Inferior parietal cortex (tissue), 1 donor: ENCODE measurements around the gene CTNNAL1.
"Not testable (repeated sequence)": the region's sequence is repeated elsewhere in the genome, so short reads cannot be mapped to it uniquely, and the experiment has no call there.

Source experiments
- DNase-seq: peaks from one replicate; pipeline ENCODE4 v3.0.0-alpha.2; 2016; ENCODE audit errors: extremely low spot score

Gene CTNNAL1

DNA sequence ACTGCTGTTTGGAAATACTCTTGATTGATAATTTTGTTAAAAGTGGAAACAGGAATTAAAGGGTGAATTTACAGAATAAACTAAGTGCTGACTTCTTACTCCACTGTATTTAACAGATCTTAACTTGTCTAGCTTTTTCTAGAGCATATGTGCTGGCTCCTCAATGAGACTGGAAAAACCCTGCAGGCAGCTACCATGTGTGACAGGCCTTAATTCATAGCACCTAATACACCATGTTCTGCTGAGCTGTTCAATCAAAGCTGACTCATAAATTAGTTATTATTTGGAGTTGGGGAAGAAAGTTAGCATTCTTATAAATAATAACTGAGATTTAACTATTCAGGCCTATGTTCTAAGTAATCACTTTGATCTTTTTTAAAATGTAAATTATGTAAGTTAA, 29.4 kb downstream of the CTNNAL1 start:
- DNase-seq: no peak

DNA sequence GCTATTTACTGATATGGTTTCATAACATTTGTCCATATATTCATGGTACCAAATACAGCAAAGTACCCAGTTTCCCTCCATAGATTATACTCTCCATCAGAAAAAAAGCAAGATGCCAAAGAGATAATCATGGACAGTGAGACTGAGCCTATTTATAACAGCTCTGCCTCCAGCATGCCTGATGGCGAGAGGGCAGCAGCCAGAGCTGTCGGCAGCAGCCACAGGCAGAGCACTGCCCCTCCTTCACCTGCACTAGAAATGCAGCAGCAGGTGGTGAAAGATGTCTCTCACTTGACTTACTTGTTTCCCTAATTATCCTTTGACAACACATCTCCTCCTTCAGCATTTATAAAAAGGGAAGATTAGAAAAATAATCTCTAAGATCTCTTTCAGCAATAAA, 32.4 kb downstream of the CTNNAL1 start:
- no peak for DNase-seq

DNA sequence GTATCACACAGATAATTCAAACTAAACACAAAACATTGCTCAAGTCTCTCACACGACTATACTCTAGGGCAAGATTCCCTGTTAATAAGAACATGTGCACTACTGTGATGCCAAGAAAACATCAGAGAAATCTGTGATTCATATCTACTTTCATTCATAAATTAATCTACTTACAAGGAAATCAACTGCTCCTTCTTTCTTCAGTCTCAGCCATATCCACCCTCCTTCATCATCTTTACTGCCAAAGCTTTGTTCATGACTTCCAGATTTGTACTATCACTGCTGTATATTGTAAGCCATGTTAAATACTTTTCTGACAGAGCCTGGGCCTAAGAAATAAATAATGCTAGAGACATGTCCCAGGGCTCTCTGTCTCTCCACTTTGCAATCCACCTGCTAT, 35.1 kb downstream of the CTNNAL1 start:
- DNase-seq: no peak

DNA sequence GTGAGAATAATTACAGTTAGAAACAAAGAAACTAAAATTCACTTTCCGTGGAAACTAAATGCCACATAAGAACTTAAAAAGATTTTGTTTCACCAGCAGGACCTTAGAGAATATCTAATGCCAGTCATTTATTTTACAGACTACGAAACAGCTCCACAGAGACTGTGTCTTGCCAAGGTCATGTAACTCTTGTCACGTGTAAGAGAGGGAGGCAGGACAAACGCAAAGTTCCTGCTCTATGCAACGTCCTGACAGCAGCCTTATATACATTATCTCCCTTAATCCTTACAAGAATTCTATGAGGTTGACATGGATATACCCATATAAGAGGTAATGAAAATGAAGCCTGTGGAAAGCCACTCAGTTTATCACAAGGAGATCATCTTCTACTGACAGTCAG, 39.4 kb downstream of the CTNNAL1 start:
- no peak for DNase-seq

DNA sequence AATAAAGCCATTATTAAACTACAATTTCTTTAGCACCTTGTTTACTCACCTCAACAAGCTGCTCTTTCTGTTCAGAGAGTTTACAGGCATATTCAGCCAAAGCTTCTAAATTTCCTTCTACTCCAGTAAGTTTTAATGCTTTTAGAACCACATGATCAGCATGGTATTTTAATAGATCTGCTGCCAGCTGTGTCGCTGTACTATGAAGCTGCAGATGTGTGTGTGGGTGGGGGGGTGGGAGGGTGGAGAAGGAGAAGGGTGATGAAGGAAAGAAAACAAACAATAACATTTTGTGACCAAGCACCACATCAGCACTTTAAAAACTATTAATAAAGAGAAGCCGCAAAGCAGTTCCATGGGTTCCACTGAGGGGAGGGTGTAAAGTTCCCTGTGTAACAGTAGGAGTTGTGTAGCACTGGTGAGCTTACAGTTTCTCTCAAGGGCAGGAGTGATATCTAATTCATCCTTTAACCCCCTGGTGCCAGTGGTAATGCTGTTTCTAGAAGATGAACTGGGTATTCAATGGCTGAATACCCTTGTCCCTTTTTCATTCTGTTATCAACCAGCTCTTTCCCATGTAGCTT, 40.6 kb downstream of the CTNNAL1 start:
- no peak for DNase-seq

DNA sequence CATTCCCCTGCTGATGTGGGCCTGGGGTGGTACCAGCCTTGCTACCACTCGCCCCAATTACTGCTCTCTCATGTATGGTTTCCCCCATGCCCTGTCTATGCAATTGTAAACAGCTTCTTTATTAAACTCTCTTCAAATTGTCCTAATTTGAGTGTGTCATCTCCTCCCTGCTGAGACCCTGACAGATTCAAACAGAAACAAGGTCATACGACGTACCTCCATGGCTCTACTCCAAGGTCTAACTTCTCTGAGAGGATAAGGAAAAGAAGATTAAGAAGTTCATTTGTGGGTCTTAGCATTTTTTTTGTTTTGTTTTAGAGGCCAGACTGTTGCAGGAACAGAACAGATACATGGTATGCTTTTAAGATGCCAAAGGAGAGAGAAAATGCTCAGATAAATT, 41.1 kb downstream of the CTNNAL1 start:
- DNase-seq: no peak

DNA sequence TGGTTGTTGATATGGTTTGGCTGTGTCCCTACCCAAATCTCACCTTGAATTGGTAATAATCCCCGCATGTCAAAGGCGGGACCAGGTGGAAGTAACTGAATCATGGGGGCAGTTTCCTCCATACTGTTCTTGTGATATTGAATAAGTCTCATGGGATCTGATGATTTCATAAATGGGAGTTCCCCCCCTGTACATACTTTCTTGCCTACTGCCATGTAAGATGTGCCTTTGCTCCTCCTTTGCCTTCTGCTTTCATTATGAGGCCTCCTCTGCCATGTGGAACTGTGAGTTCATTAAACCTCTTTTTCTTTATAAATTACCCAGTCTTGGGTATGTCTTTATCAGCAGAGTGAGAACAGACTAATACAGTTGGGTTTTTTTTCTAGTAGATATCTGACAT, 41.9 kb downstream of the CTNNAL1 start:
- not testable (repeated sequence) for DNase-seq

DNA sequence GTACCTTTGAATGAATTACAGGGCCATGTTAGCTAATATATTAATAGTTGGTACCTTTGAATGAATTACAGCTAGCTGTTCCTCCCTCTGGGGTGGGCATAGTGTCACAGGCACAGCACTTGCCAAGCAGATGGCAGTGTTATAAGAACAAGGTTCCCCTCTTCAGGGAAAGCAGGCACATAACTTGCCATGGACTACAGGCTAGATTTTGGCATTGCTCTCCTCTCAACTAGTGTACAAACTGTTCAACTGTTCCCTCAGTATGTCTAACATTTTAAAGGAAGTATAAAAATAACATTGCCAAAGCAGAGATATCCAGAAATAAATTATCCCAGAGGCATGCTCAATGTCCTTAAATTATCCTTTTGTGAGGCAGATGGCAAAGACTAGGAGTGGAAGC, 45.4 kb downstream of the CTNNAL1 start:
- DNase-seq: peak; percentile 58

DNA sequence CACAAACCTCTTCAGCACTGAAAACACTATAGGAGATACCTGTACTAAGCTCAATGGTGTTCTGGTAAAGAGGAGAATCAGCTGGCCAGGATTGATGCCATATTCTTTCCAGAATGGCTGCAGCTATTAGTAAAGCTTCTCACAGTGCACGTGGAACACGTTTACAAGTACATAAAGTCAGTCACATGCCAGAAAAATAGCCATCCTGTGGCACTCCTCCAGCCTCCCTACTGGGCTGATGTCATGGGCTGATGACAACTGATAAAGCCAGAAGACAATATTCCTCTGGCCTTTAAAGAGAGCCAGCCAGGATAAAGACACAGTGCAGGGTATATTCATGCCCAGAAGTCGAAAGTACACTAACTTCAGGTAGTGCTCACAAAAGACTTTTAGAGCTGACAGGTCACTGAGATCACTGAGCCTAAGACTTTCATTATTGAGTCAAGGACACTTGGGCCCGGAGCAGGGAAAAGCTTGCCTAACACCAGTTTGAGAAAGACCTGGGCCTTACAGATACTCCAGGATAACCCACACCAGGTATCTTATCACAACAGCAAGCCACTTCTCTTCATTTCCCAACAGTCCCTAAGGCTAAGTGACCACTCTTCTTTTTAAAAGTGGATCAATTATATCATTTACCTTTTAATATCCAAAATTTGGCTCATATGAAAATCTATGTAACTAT, 49.7 kb downstream of the CTNNAL1 start:
- DNase-seq: no peak

DNA sequence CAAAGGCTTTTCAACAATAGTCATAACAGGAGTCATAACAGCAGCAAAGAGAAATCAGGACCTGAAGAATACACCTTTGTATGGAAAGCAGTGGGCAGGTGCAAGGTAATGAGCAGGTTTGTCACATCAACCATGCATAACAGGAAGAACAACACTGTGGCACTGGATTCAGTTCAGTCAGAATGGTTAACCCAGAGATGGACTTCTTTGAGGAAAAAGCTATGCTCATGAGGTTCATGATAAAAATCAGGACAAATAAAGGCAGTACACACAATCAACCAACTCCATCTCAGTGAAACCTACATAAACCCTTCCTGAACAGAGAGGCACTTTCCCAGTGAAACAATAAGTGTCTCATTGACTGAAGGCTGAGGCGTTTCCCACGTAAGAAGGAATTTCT, 52.1 kb downstream of the CTNNAL1 start:
- no peak for DNase-seq

DNA sequence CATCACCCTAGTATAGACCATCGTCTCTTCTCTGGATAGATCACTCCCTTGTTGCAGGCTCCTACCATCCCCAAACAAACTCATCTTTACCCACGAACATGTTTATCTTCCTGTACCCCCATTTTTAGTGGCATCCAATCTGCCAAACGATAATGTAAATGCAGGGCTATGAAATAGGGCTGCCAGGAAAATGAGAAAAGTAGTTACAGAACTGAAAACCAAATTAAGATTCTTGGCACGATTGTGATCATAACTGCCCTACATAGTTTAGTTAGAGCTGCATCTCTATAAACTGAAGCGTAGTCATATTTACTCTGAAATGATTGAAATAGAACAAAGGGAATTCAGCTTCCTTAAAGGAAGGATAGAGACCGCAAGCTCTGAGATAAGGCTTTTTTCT, 53.0 kb downstream of the CTNNAL1 start:
- DNase-seq: no peak

DNA sequence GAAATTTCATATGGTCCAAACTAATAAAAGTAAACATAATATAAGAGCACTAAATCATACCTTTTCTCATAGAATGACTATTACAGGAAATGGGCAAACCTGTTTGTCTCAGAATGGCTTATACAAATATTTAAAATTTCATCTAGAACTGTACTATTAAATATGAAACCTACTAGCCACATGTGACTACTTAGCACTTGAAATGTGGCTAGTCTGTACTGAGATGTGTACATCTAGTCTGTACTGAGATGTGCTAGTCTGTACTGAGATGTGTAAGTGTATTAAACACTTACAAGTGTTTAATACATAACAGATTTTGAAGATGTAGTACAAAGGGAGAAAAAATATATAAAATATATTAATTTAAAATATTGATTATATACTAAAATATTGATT, 56.7 kb downstream of the CTNNAL1 start:
- DNase-seq: no peak

DNA sequence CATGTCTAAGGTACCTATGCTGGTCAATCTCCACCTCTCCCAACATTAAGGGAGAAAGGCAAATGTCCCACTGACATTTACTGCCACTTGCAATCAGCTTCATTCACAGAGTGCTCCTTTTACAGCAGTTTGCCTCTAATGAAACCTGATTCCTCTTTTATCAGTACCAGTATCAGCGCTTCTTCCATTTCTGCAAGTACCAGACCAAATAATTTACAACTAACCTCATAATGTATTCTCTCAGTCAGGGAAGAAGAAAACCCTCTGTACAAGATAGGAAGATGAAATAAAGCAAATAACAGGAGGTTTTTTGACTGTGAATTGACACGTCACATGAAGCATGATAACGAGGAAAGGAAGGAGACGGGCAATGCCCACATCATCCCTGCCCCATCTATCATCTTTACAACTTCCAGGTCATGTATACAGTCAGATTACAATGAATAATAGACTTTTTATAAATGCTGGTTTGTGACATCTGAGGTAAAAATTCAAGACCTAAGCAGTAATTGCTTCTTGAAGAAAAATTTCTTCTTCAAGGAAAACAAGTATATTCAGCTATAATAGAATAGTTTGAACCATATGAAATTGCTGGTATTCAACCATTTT, 57.2 kb downstream of the CTNNAL1 start:
- DNase-seq: no peak

DNA sequence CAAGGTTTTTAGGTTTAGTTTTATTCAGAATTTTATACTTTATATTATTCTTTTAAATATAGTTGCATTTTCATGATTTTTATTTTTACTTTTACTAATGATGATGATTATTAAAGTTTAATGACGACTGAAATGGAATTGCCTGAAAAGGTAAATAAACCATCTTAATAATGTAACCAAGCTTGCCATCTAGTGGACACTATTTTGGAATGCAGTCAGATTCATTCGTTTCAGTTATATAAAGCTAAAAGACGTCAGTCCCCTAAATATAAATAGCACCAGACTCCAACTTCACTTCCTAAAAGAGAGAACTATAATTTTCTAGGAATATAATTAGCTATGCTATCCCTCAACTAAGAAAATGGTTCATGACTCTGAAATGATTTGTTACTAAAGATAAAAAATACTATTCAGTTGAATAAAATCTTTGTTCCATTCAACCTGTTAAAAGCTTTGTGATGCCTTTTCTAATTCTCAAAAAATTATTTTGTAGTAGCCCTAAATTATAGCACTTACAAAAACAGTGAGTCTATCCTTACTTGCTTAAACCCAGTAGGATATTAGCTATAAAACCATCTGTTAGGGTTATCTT, 59.2 kb downstream of the CTNNAL1 start:
- DNase-seq: peak; percentile 83

DNA sequence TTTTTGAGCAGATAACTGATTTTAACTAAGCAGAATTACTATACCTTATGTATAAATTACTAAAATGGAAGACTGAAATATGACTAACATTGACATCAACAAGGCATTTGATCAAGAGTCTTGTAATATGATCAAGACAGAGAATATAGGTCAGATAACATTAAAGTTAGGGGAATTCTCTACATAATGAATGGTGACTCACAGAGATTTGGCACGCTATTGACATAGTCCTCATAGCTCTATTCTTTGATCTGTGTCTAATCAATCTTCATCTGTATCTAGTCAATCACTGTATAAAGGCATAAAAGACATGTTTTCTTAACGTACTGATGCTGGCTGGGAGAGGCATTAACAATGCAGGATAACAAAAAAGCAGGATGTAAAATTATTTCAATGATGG, 61.7 kb downstream of the CTNNAL1 start:
- DNase-seq: no peak

DNA sequence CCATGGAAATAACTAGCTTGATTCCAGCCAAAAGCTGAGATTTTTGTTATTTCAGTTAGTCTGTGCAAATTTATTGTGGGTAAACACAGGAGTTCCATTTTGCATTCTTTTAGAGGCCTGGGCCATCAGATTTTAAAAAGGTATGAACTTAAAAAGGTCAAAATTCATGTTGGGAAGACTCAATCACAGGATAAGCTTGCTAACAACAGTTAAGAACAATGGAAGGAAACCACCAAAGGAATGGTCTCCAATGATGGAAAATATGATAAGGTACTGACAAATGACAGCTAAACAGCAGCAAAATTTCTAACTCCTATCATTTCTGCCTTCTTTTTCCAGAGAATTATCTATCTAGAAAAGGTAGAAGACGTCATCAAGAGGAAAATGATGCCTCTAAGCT, 63.1 kb downstream of the CTNNAL1 start:
- DNase-seq: no peak

DNA sequence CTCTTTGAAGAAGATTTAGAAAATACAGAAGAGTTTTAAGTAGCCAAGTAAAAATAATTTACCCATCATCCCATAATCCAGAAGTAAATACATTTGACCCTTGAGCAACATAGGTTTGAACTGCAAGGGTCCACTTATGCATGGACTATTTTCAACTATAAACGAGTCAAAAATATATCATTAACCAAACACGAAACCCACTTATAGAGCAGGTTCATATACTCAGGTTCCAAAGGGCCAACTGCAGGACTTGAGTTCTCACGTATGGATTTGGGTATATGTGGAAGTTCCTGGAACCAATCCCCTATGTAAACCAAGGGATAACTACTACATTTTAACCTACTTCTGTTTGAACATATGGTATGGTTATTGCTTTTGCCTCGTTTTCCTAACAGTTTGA, 73.3 kb downstream of the CTNNAL1 start:
- DNase-seq: no peak

DNA sequence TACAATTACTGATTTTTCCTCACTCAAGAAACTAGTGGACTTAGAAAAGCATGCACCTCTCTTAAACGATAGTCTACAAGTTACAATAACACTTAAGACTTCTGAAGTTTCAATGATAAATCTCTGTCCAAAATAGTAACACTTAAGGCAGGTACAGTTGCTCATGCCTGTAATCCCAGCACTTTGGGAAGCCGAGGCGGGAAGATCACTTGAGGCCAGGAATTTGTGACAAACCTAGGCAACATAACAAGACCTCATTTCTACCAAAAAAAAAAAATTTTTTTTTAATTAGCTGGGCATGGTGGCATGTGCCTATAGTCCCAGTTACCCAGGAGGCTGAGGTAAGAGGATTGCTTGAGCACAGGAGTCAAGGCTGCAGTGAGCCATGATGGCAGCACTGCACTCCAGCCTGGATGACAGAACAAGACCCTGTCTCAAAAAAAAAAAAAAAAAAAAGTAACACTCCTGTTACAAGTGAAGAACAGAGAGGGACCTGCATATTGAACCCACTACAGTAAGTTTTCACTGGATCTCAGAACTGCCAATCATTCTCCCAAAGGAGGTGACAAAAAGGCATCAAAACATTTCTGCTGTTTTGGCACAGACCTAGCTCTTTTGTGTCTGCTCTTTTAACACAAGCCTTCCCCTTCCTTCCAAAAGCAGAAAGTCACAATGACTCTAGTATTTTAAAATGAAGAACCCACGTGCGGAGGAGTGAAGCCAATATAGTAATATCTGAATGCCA, 75.6 kb downstream of the CTNNAL1 start:
- DNase-seq: no peak

DNA sequence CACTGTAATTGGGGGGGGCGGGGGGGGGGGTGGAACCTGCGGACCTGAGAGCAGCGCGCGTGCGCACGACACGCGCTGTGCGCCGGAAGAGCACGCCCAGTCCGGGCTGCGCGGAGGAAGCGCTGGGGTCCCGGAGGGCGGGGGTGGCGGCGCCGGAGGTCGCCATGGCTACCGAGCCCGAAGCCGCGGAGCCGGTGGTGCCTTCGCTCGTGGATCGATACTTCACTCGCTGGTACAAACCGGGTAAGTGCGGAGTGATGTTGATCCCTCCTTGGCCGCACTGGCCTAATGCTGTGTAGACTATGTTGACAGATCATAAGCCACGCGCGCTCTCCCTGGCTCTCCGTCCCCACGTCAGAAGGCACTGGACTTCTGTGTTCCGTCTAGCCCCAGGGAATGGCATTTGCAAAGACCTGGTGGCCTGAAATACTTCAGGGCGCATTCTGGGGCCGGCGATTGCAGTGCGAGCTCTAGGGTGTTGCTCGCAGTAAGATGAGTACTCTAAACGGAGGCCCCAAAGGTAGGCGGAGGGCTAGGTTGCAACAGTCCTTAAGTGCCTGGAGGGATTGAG, 78.9 kb downstream of the CTNNAL1 start, which contains the start of gene ABITRAM:
ABITRAM (plus strand) TSS at position 78 of the 571 bp plus-strand sequence; CDS start at position 165, 87 bp downstream.
- DNase-seq: peak; percentile 86

DNA sequence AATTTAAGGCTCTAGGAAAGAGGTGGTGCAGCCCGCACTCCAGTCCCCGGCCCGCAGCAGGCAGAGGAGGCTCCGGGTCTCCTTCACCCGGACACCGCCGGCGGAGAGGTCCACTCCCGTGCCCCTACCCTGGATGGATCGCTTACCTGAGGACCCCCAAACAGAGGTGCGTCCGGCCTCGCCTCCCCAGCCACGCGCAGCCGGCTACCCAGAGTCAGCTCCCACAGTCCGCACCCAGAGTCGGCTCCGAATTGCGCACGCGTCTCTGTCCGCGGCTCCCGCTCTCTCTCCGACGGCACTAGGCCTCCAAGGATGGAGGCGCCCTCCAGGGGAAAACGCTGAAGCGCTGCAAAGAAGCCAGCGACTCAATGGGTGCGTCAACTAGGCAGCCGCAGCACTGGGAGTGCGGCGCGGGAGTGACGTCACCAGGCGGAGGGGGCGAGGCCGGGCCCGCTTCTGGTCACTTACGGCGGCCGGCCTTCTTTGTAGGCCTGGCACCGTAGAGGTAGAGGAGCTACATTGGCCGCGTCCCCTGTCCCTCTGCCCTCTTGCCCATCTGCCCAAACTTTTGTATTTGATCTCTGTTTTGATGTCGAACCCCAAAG, 79.5 kb downstream of the CTNNAL1 start, which contains the start of gene ELP1:
ELP1 (minus strand) TSS at position 407 of the 605 bp plus-strand sequence. CDS start 2,978 bp downstream, outside the sequence.
- peak; percentile 91 for DNase-seq

DNA sequence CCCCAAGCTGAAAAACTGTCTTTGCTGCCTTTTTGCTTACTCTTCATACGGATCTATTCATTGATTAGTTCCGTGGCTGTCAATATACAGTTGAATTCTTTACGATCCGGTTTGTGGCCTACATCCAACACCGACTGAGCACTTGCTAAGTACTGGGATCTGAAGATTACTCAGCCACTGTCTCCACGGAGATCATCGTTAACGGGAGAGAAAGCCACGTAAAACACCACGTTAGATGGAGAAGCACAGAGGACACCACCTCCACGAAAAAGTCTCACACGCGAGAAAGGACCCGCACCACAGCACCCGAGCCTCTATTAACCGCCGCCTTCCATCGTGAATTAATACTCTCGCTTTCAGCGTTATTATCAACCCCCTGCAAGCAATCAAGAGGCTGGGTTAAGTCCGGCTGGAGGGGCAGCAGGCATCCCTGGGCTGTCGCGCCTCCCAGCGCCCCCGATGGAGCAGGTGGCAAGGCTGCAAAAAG, 80.0 kb downstream of the CTNNAL1 start:
- DNase-seq: peak; percentile 32
